GM12874 (cell line): ENCODE measurements around the gene PNCK.

Experiments
- CTCF ChIP-seq: IDR thresholded peaks from 2 replicates; pipeline ENCODE4 v1.5.1; 2011; ENCODE audit warnings: low read depth, mild to moderate bottlenecking, control low read depth, low read length, moderate library complexity; ENCODE audit not compliant: insufficient read depth

Gene PNCK

GRCh38 chrX:153642655-153643430 is 30.8 kb downstream of the PNCK start:
- TF ChIP-seq CTCF: no peak

GRCh38 chrX:153642051-153642654 is 31.5 kb downstream of the PNCK start:
- no peak for TF ChIP-seq CTCF

- TF ChIP-seq CTCF: no peak
Observed at GRCh38 chrX:153641627-153642026, 32.0 kb downstream of the PNCK start.

GRCh38 chrX:153640736-153641575 is 32.7 kb downstream of the PNCK start:
- no peak for TF ChIP-seq CTCF

- TF ChIP-seq CTCF: no peak
Observed at GRCh38 chrX:153640045-153640686, 33.4 kb downstream of the PNCK start.

GRCh38 chrX:153639177-153640044 is 34.2 kb downstream of the PNCK start:
- no peak for TF ChIP-seq CTCF
